T-helper 17 cell (primary cell): ENCODE data around the gene DPM3. TPM values are rescaled to one million over a fixed set of nuclear protein-coding genes. Genes with fewer than 3 reads are reported as not detected.
A peak's percentile ranks its signal among the peaks of the same experiment; 100 is the strongest.

Source experiments
- ATAC-seq: fragments of 150-1000 bp; cut with Tn5 transposase; 2 replicates; pipeline ENCODE4 v1.10.0; 2021; ENCODE audit warnings: mild to moderate bottlenecking, moderate library complexity
- DNase-seq, 3 donors: peaks; one replicate each; pipeline versions ENCODE4 v3.0.0 to v3.0.0-alpha.2; 2020 to 2021
- H3K9me3 ChIP-seq: one replicate; pipeline ENCODE4 v1.7.0; 2013; ENCODE audit warnings: low read length, mild to moderate bottlenecking; ENCODE audit not compliant: control insufficient read depth, poor library complexity, severe bottlenecking
- H3K27ac Mint-ChIP-seq: one replicate; pipeline ENCODE4 v1.8.0; 2022; ENCODE audit warnings: mild to moderate bottlenecking, moderate library complexity, mixed read lengths
- H3K27me3 Mint-ChIP-seq: one replicate; pipeline ENCODE4 v1.8.0; 2022; ENCODE audit warnings: mixed read lengths
- H3K36me3 Mint-ChIP-seq: one replicate; pipeline ENCODE4 v1.8.0; 2022; ENCODE audit warnings: low read depth, mixed read lengths
- H3K4me1 Mint-ChIP-seq: one replicate; pipeline ENCODE4 v1.8.0; 2022; ENCODE audit warnings: mild to moderate bottlenecking, mixed read lengths
- H3K4me3 Mint-ChIP-seq: one replicate; pipeline ENCODE4 v1.8.0; 2022; ENCODE audit warnings: mild to moderate bottlenecking, moderate library complexity, mixed read lengths
- total RNA-seq, 4 donors: library from RNA in 2 of 4; stranded (reverse) in 2 of 4; gene quantifications; one replicate each; pipeline ENCODE4 v1.2.3 and lab custom pipeline; 2022 to 2026

DPM3 gene
- total RNA-seq, 2 donors from 2014 or later = 32.1 to 36.0 TPM

DNA sequence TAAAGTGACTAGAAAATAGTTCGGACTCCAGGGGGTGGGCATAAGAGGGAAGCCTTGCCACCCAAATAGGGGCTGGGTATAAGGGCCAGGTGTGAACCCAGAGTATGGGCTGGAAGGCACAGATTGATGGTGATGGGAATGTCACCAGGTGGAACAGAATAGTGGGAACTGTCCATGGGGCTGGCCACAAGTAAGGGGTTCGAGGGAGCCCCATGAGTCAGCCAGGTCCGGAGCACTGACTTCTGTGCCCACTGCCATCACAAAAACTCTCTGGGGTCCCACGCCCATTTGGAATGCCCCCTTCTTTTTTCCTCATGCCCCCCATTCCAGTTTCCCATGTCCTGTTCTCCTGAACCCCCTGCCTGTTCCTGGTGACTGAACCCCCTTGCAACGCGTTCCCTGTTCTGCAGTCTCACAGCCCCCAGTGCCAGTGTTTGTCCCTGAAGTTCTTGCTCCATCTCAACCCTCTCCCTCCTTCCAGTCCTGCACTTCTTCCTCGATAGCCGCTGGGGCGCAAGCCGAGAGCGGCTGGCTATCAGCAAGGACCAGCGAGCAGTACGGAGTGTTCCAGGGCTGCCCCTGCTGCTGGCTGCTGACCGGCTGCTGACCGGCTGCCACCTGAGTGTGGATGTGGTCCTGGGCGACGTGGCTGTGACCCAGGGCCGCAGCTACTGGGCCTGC, 41.2 kb upstream of the DPM3 start:
- no peak for DNase-seq
- no peak overlapping the region for H3K4me3 Mint-ChIP-seq
- no peaks in the 10 kb centered on the region for H3K9me3 ChIP-seq
- H3K27me3 Mint-ChIP-seq = no peaks in the 10 kb centered on the region
- no peak for ATAC-seq
- H3K36me3 Mint-ChIP-seq = peaks cover 13% of the 10 kb centered on the region
- no peak overlapping the region for H3K27ac Mint-ChIP-seq
- H3K4me1 Mint-ChIP-seq = peaks cover 9% of the 10 kb centered on the region

DNA sequence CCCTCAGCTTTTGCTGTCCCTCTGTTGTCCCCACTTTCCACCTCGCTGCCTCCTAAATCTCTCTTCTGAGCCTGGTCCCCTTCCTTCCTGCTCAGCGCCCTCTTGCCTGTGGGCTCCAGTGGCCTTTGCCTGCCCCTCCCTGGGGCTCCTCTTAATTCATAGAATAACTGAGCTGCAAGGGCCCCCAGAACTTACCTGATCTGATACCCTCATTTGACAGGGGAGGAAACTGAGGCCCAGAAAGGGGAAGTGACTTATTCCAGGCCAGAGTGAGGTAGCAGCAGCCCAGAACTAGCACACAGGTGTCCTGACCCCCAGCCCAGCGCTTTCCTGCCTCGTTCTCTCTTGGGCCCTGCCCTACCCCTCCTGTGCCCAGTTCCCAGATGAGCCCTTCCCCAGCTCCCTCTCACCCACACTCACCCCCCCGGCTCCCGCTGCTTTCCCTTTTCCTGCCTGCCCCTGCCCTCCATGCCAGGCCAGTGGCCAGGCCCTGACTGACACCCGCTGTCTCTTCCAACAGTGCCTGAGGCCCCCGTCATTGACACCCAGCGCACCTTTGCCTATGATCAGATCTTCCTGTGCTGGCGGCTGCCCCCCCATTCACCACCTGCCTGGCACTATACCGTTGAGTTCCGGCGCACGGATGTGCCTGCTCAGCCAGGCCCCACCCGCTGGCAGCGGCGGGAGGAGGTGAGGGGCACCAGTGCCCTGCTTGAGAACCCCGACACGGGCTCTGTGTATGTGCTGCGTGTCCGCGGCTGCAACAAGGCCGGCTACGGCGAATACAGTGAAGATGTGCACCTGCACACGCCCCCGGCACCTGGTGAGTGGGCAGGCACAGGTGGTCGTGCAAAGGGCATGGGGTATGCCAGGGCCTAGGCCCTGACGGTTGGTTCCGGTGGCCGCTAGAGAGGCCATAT, 39.0 kb upstream of the DPM3 start:
- no peak overlapping the region for H3K27ac Mint-ChIP-seq
- peaks cover 21% of the 10 kb centered on the region for H3K4me1 Mint-ChIP-seq
- H3K27me3 Mint-ChIP-seq = no peaks in the 10 kb centered on the region
- DNase-seq = no peak
- H3K9me3 ChIP-seq = no peaks in the 10 kb centered on the region
- peak overlapping the region; percentile 36 for H3K4me3 Mint-ChIP-seq
- H3K36me3 Mint-ChIP-seq = peaks cover 13% of the 10 kb centered on the region
- ATAC-seq = no peak

DNA sequence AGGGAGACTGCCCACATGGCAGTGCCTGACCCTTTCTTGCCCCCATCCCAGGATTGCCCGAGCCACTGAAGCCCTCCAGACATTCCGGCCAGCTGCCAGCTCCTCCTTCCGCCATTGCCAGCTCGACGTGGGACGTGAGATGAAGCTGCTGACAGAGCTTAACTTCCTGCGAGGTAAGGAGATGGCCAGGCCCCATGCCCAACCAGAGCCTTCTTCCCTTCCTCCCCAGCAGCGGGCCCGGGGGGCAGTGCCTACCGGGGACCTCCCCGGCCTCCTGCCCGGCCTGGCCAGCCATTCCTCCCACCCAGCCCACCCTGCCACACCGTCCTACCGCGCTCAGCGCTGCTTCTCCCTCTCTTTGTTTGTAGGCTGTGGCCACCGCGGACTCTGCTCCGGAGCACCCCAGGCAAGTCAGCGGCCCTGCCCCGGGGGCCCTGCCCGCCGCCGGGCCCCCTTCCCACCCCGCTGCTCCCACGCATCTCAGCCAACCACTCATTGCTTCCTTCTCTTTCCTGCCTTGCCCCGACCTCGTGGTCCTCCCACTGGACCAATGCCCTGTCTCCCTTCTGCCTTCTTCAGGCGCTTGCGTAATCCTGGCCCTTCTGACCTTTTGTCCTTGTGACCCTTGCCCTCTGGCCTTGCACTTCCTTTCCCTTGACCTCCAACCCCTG, 38.2 kb upstream of the DPM3 start:
- no peak overlapping the region for H3K4me3 Mint-ChIP-seq
- DNase-seq (no peak), ATAC-seq (no peak)
- H3K27ac Mint-ChIP-seq = no peak overlapping the region
- H3K27me3 Mint-ChIP-seq = no peaks in the 10 kb centered on the region
- no peaks in the 10 kb centered on the region for H3K9me3 ChIP-seq
- peaks cover 26% of the 10 kb centered on the region for H3K4me1 Mint-ChIP-seq
- peaks cover 12% of the 10 kb centered on the region for H3K36me3 Mint-ChIP-seq

DNA sequence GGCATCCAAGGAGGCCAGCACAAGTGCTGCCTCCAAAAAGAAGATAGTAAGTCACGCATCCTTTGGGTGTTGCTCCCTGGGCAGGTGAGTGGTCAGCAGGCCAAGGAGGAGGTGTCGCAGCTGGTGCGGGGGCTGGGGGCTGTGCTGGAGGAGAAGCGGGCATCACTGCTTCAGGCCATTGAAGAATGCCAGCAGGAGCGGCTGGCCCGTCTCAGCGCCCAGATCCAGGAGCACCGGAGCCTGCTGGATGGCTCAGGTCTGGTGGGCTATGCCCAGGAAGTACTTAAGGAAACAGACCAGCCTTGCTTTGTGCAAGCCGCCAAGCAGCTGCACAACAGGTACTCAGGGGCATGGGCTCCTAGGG, 37.6 kb upstream of the DPM3 start:
- DNase-seq (no peak), ATAC-seq (no peak)
- H3K9me3 ChIP-seq = no peaks in the 10 kb centered on the region
- Mint-ChIP-seq H3K27me3 (no peaks in the 10 kb centered on the region), H3K4me3 (no peak overlapping the region), H3K4me1 (peaks cover 28% of the 10 kb centered on the region), H3K27ac (no peak overlapping the region), H3K36me3 (peaks cover 9% of the 10 kb centered on the region)

DNA sequence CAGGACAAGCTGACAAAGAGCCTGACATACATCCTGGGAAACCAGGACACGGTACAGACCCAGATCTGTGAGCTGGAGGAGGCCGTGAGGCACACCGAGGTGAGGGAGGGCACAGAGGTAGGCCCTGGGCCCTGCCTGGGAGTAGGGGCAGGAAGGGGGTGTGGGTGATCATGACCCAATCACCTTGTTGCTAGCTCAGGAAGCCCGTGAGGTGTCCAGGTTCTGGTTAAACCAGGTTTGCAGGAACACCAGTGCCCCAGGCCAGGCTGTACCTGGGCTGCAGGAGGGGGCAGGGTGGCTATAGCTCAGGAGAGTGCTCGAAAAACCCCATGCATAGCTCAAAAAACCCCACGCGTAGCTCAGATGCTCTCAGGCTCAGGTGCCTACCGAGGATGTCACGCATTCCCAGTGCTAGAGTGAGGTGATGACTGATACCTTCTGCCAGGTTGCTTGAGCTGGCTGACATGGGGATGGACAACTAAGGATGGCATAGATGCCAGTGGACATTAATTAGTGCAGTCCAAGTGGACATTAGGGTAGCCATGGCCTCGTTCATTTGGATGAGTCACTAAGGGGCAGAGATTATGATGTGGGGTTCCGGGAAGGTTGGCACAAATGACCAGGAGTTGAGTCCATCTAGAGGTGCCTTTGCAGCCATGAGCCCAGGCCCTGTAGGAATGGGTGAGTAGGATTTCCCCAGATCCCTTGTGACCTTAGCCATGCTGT, 37.0 kb upstream of the DPM3 start:
- Mint-ChIP-seq H3K27ac (no peak overlapping the region), H3K27me3 (no peaks in the 10 kb centered on the region), H3K4me1 (peaks cover 32% of the 10 kb centered on the region), H3K4me3 (no peak overlapping the region), H3K36me3 (peaks cover 9% of the 10 kb centered on the region)
- no peaks in the 10 kb centered on the region for H3K9me3 ChIP-seq
- ATAC-seq (no peak), DNase-seq (no peak)

DNA sequence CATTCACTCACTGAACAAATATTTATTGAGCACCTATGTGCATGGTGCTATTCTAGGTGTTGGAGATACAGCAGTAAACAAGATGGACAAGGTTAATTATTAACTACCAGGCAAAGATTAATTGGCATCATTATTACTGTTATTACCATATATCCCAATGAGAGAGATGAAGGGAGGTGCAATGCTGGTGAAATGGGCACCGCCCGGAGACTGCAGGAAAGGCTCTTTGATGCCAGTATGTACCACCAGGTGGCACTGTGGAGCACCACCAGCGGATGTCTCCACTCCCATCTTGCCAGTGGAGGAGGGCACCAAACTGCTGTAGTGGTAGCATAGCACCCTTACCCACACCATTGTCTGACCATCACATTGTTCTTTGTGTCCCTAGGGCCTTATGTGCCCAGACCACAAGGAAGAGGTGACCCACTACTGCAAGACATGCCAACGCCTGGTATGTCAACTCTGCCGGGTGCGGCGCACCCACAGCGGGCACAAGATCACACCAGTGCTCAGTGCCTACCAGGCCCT, 36.3 kb upstream of the DPM3 start:
- peaks cover 37% of the 10 kb centered on the region for H3K4me1 Mint-ChIP-seq
- peaks cover 9% of the 10 kb centered on the region for H3K36me3 Mint-ChIP-seq
- ATAC-seq (peak; percentile 40), DNase-seq (peak; percentile 67 to 81 (median 69))
- H3K27me3 Mint-ChIP-seq = no peaks in the 10 kb centered on the region
- H3K27ac Mint-ChIP-seq = peak overlapping the region; percentile 98
- H3K4me3 Mint-ChIP-seq = peak overlapping the region; percentile 43
- H3K9me3 ChIP-seq = no peaks in the 10 kb centered on the region

DNA sequence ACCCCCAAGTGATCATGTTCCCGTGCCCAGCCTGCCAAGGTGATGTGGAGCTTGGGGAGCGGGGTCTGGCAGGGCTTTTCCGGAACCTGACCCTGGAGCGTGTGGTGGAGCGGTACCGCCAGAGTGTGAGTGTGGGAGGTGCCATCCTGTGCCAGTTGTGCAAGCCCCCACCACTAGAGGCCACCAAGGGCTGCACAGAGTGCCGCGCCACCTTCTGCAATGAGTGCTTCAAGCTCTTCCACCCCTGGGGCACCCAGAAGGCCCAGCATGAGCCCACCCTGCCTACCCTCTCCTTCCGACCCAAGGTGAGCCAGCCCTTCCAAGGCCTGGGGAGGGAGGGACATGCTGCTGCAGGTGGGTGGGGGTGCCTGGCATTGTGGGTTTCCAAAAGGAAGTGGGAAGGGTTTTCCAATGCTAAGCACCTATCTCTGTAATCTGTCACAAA, 35.6 kb upstream of the DPM3 start:
- peaks cover 37% of the 10 kb centered on the region for H3K4me1 Mint-ChIP-seq
- H3K27ac Mint-ChIP-seq = peak overlapping the region; percentile 98
- H3K4me3 Mint-ChIP-seq = peak overlapping the region; percentile 45
- DNase-seq (no peak), ATAC-seq (peak; percentile 14)
- peaks cover 9% of the 10 kb centered on the region for H3K36me3 Mint-ChIP-seq
- H3K27me3 Mint-ChIP-seq = no peaks in the 10 kb centered on the region
- H3K9me3 ChIP-seq = no peaks in the 10 kb centered on the region

DNA sequence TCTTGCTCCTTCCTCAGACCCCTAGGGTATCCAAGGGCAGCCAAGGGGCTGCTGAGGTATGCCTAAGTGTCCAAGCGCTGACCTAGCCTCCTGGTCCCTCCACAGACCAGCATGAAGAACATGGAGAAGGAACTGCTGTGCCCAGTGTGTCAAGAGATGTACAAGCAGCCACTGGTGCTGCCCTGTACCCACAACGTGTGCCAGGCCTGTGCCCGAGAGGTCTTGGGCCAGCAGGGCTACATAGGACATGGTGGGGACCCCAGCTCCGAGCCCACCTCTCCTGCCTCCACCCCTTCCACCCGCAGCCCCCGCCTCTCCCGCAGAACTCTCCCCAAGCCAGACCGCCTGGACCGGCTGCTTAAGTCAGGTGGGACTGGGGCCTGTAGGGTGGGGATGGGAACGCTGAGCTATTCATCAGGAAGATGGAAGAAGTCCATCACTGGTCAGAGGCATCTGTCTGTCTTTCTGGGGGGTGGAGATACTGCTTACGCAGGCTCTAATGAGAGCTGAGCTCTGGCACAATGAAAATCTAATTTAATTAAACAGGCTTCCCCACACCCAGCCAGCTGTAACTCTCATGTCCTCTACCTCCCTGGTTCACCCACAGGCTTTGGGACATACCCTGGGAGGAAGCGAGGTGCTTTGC, 35.1 kb upstream of the DPM3 start:
- no peak for ATAC-seq
- no peak for DNase-seq
- H3K4me3 Mint-ChIP-seq = peak overlapping the region; percentile 99

DNA sequence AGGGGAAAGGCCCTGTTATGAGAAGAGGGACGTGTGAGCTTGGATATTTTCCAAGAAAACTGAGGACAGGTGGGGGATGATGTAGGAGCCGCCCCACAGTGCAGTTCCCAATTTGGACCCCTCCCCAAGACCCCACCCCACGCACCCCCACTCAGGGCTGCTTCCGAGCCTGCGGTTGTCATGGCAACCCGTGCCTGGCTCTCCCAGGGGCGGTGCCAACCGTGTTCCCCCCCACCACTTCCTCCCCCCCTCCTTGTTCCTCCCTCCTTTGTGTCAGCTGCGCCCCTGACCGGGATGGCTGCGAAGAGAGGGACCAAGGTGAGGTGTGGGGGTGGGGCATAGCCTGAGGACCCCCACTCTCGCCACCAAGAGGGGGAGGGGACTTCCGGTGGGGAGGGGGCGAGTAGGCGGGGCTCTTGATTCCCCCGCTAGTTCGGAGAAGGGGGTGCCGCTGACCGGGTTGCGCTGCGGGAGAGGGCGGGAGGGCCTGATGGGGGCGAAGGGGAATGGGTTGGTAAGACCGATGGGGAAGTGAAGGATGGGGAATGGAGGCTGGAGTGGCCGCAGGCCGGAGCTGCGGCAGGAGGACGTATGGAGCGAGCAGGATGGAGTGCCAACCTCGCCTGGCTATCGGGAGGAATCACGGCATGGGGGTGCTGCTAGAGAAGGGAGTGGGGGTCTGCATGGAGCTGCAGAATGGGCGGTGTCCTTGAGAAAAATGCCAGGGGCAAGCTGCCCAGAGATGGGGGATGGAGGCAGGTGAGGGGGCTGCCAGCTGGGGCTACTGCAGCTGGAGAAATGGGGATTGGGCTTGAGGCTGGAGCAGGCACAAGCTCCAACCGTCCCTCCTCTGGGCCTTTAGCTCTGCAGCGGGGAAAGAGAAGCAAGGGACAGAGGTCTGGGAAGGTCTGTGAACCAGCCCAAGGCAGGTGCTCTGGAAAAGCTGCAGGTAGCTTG, 34.3 kb upstream of the DPM3 start:
- Mint-ChIP-seq H3K27me3 (no peaks in the 10 kb centered on the region), H3K4me1 (peaks cover 40% of the 10 kb centered on the region), H3K27ac (peak overlapping the region; percentile 98), H3K36me3 (peaks cover 10% of the 10 kb centered on the region), H3K4me3 (peak overlapping the region; percentile 99)
- DNase-seq (peak; percentile 37 to 52 (median 39)), ATAC-seq (peak; percentile 8)
- no peaks in the 10 kb centered on the region for H3K9me3 ChIP-seq

More for the DNA sequence above, 35.1 kb upstream of the DPM3 start:
- H3K36me3 Mint-ChIP-seq = peaks cover 9% of the 10 kb centered on the region
- H3K27ac Mint-ChIP-seq = peak overlapping the region; percentile 98
- no peaks in the 10 kb centered on the region for H3K9me3 ChIP-seq
- H3K27me3 Mint-ChIP-seq = no peaks in the 10 kb centered on the region
- peaks cover 38% of the 10 kb centered on the region for H3K4me1 Mint-ChIP-seq

DNA sequence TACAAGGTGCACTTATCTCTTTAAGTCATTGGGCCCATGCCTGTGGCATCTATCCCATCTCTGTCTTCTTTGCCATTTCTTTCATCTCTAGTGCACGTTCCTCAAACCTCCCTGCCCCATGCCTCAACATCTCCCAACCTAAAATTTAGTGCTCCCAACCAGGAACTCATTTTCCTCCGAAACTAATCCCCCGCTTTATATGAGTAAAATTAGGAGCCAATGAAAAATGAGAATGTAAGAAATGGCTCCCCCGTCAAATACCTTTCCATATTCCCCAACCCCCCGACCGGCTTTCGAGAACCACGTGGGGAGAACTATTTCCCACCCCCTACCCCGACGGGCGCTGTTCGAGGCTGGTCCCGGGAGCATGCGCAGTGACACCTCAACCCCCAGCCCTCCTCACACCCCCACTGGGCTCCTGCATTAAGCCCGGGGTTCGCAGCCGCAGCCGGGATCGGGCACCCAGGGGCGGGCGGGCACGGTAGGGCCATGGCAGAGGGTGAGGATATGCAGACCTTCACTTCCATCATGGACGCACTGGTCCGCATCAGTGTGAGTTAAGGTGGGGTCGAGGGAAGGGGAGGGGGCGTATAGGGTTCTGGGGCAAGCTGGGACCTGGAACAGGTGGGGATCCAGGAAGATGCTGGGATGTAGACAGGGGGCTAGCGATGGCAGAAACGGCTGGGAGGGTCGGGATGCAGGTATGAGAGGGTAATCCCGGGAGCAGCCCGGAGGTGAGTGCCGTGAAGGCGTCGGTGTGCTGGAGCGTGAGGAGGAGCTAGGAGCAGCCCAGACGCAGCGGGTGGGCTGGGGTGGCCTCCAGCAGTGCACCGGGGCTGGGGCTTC, 33.4 kb upstream of the DPM3 start, which contains the start of gene TRIM46:
Gene TRIM46 (plus strand): TSS at position 372 of the 846 bp plus-strand sequence. CDS start 118 bp downstream, at position 490.
- peaks cover 8% of the 10 kb centered on the region for H3K36me3 Mint-ChIP-seq
- DNase-seq (peak; percentile 33 to 64 (median 49)), ATAC-seq (peak; percentile 29)
- H3K27me3 Mint-ChIP-seq = no peaks in the 10 kb centered on the region
- H3K4me1 Mint-ChIP-seq = peaks cover 47% of the 10 kb centered on the region
- H3K4me3 Mint-ChIP-seq = peak within 1 kb of the TSS; percentile 99
- peak within 1 kb of the TSS; percentile 98 for H3K27ac Mint-ChIP-seq
- no peaks in the 10 kb centered on the region for H3K9me3 ChIP-seq
